Gastroesophageal sphincter (tissue), 4 donors: ENCODE measurements around the gene OPRL1. TPM values are rescaled to one million over a fixed set of nuclear protein-coding genes. Genes with fewer than 3 reads are reported as not detected.
A peak's percentile ranks its signal among the peaks of the same experiment; 100 is the strongest.

ENCODE experiments used
- ATAC-seq: fragments of 150-250 bp; one replicate; pipeline ENCODE4 v1.9.1; 2016; ENCODE audit warnings: mild to moderate bottlenecking, moderate library complexity
- H3K27ac ChIP-seq, 4 donors: fragments of 200-600 bp; sonication (generic) in 3 of 4; 1 replicate in 3 of 4; 2 replicates in 1 of 4; pipeline ENCODE4 v1.5.1; 2016 to 2019
- H3K27me3 ChIP-seq: fragments of 200-600 bp; sonication (generic); one replicate; pipeline ENCODE4 v1.5.1; 2019
- H3K36me3 ChIP-seq, 2 donors: fragments of 200-600 bp; sonication (generic); one replicate each; pipeline ENCODE4 v1.5.1; 2019; ENCODE audit warnings: control low read depth in 1 of 2
- H3K4me1 ChIP-seq, 3 donors: fragments of 200-600 bp; sonication (generic); 1 replicate in 2 of 3; 2 replicates in 1 of 3; pipeline ENCODE4 v1.5.1; 2016 to 2019; ENCODE audit warnings: control low read depth in 2 of 3
- H3K4me3 ChIP-seq, 2 donors: fragments of 200-600 bp; sonication (generic); one replicate each; pipeline ENCODE4 v1.5.1; 2019; ENCODE audit warnings: mild to moderate bottlenecking in 1 of 2, moderate library complexity in 1 of 2
- H3K9me3 ChIP-seq, 3 donors: fragments of 200-600 bp; sonication (generic); one replicate each; pipeline ENCODE4 v1.5.1; 2017 to 2019; ENCODE audit warnings: control low read depth in 2 of 3
- EP300 ChIP-seq: sonication (generic); formaldehyde crosslinking; IDR thresholded peaks from one replicate; pipeline ENCODE4 v1.6.1; 2017; ENCODE audit warnings: antibody characterized with exemption, mild to moderate bottlenecking
- POLR2A ChIP-seq, 2 donors: fragments of 450-650 bp; IDR thresholded peaks; one replicate each; pipeline ENCODE4 v1.6.1; 2017; ENCODE audit warnings: antibody characterized with exemption in 2 of 2, mild to moderate bottlenecking in 2 of 2, moderate library complexity in 1 of 2
- POLR2AphosphoS5 ChIP-seq: sonication (generic); formaldehyde crosslinking; IDR thresholded peaks from one replicate; pipeline ENCODE4 v1.6.1; 2017; ENCODE audit warnings: antibody characterized with exemption
- WGBS, 2 donors: methylation state at CpG; one replicate each; pipeline ENCODE4 v1.1.5; 2018; ENCODE audit warnings: low coverage in 1 of 2; 5-methylcytosine and 5-hydroxymethylcytosine counted together
- total RNA-seq, 4 donors: library from RNA; depleted of rRNA; stranded (reverse); fragments of >200 nt; gene quantifications; one replicate each; pipeline ENCODE4 v1.1.0, GENCODE V29; 2016
- TF ChIP-seq, protein P1 (sequence below), 4 experiments: fragments of 200-600 bp in 2 of 4; fragments of 450-650 bp in 2 of 4; sonication (generic) in 1 of 4; IDR thresholded peaks; one replicate each; pipeline ENCODE4 v1.5.1; 2017 to 2019; ENCODE audit warnings: antibody characterized with exemption in 4 of 4, mild to moderate bottlenecking in 2 of 4, moderate library complexity in 2 of 4

Gene OPRL1
- total RNA-seq, 4 donors from 2014 or later: 0.50 to 1.1 (median 0.66) TPM

DNA sequence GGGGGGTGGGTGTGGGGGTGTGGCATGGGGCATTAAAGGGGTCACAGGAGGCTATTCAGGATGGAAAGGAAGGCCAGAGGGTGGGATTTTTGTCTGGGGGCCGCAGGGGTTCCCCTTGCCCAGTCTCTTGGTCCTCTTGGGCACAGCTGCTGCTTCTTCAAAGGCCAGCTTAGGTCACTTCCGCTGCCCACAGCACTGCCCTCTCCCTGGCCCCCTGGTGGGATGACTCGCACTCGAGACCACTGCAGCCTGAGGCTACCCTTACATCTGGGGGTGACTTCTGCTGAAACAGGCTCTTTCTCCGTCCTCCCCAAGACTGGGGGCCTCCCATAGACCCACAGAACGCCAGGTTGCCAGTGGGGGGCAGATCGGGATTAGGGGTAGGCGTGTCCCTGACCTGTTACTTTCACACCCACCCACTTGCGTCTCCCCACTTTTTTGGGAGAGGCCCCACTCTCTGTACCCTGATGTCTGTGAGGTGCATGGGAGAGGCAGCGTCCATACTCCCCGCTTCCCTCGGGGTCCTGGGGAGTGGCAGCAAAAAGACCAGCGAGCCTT lies 3.0 kb downstream of the OPRL1 start:
- Histone ChIP-seq H3K27me3 (peaks cover 41% of the 10 kb centered on the region), H3K27ac (no peak overlapping the region), H3K4me1 (peaks cover 0 to 53% (median 25%) of the 10 kb centered on the region in 3 donors), H3K9me3 (peaks cover 0 to 3% (median 0%) of the 10 kb centered on the region in 3 donors), H3K36me3 (no peaks in the 10 kb centered on the region), H3K4me3 (peak overlapping the region in 1 of 2 donors; percentile 62)
- TF ChIP-seq POLR2AphosphoS5 (no peak), POLR2A (IDR thresholded peaks at IDR 0.05) (no peak), EP300 (no peak)
- TF ChIP-seq, protein P1, sequence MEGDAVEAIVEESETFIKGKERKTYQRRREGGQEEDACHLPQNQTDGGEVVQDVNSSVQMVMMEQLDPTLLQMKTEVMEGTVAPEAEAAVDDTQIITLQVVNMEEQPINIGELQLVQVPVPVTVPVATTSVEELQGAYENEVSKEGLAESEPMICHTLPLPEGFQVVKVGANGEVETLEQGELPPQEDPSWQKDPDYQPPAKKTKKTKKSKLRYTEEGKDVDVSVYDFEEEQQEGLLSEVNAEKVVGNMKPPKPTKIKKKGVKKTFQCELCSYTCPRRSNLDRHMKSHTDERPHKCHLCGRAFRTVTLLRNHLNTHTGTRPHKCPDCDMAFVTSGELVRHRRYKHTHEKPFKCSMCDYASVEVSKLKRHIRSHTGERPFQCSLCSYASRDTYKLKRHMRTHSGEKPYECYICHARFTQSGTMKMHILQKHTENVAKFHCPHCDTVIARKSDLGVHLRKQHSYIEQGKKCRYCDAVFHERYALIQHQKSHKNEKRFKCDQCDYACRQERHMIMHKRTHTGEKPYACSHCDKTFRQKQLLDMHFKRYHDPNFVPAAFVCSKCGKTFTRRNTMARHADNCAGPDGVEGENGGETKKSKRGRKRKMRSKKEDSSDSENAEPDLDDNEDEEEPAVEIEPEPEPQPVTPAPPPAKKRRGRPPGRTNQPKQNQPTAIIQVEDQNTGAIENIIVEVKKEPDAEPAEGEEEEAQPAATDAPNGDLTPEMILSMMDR (IDR thresholded peaks at IDR 0.05): no peak
- 30 to 60% methylated on average over 1 to 2 of the region's 13 CpGs for WGBS, 2 donors
- ATAC-seq: no peak

DNA sequence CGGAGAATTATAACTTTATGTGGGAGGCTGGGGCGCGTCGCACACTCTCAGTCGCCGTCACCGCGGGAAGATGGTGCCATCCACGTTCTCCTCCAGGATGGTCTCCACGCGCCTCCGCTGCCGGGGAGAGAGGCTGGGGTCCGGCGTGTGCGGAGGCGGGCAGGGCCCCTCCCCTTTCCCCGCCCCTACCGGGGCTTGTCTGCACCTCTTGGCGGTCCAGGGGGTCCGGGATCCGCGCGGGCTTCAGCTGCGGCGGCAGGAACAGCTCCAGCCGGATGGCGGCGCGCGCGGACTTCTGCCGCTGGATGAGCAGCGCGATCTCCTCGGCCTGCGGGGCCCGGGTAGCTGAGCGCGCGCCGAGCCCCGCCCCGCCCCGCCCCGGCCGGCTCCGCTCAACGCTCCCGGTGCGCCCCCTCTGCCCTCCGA lies 3.5 kb downstream of the OPRL1 start:
- peaks cover 0 to 48% (median 20%) of the 10 kb centered on the region in 3 donors for H3K4me1 ChIP-seq
- H3K36me3 ChIP-seq: no peaks in the 10 kb centered on the region
- peaks cover 46% of the 10 kb centered on the region for H3K27me3 ChIP-seq
- WGBS, 2 donors: no CpG with 5 or more reads among the region's 52 CpGs
- TF ChIP-seq, protein P1 (IDR thresholded peaks at IDR 0.05): peak in 3 of 4 experiments; percentile 59 to 85 (median 61)
- TF ChIP-seq POLR2AphosphoS5: no peak
- peaks cover 0 to 3% (median 0%) of the 10 kb centered on the region in 3 donors for H3K9me3 ChIP-seq
- peak; percentile 49 for ATAC-seq
- H3K27ac ChIP-seq: no peak overlapping the region
- H3K4me3 ChIP-seq: peak overlapping the region; percentile 23 to 62

DNA sequence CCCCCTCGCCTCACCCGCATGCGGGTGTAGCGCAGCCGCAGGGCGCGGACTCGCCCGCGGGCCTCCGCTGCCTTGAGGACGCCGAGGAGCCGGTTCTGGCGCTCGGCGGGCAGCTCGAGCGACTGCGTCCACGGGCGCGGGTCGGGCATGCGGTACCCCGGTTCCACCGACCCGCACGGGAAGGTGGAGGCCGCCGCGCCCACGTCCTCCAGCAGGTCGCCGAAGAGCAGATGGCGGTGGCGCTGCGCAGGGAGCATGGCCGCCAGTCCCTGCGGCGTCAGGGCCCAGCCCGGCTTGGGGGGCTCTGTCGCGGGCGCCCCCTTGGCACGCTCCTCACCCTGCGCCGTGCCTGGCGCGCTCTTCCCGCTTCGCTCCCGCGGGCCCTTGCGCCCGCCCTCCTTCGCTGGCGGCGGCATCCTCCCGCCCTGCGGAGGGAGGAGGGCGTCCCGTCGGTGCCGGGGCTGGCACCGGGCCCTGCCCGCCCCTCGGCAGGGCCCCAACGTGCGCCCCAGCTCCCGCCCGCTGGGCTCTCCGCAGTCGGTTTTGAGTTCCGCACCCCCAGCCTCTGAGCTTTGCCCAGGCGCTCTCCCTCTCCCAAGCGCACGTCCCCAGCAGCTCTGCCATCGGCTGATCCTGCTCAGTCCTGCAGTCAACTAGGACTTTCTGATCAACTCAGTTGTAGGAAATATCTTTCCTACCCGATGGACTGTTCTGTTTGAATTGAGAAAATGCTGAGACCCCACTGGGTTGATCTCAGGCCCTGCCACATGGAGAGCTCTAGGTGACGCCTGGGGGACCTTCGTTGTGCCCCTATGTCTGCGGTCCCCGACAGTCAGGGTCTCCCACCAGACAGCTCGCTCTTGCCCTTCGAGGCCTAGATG lies 4.2 kb downstream of the OPRL1 start, which contains the start of gene LKAAEAR1:
LKAAEAR1 (minus strand) TSS at position 595 of the 881 bp plus-strand sequence; CDS start at position 416, 179 bp downstream.
- Histone ChIP-seq H3K27ac (no peak within 1 kb of the TSS), H3K27me3 (peaks cover 53% of the 10 kb centered on the region), H3K4me3 (peak within 1 kb of the TSS; percentile 23 to 62), H3K36me3 (no peaks in the 10 kb centered on the region), H3K9me3 (peaks cover 0 to 3% (median 0%) of the 10 kb centered on the region in 3 donors), H3K4me1 (peaks cover 0 to 42% (median 13%) of the 10 kb centered on the region in 3 donors)
- ATAC-seq: no peak
- 0% methylated on average over 3 of the region's 86 CpGs; no CpG with 5 or more reads in 1 of the 2 donors for WGBS, 2 donors
- peak in 1 of 2 donors; percentile 6 for TF ChIP-seq POLR2A (IDR thresholded peaks at IDR 0.05)
- TF ChIP-seq, protein P1 (IDR thresholded peaks at IDR 0.05): no peak

DNA sequence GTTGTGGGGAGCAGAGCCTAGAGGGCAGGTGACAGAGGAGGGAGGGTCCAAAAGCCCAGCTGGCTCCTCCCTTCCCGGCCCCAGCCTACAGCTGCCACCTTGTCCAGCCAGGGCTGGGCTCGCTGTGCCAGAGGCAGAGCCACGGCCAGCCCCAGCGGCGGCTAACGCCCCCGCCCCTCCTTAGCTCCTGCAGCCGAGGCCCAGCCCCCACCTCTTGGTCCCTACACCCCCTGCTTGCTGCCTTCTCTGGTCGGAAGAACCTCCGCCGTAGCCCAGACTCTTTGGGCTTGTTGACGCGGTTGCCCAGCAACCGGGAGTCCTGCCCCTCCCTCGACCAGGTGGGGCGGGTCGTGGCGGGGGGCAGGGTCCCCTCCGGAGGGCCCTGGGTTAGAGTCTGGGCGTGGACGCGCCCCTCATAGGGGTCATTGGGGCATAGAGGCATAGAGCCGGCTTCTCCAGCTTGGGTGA lies 4.8 kb downstream of the OPRL1 start:
- H3K4me3 ChIP-seq: no peak overlapping the region
- H3K36me3 ChIP-seq: no peaks in the 10 kb centered on the region

More for the DNA sequence above, 4.8 kb downstream of the OPRL1 start:
- Histone ChIP-seq H3K27me3 (peaks cover 59% of the 10 kb centered on the region), H3K4me1 (peaks cover 0 to 36% (median 10%) of the 10 kb centered on the region in 3 donors), H3K9me3 (peaks cover 0 to 3% (median 0%) of the 10 kb centered on the region in 3 donors), H3K27ac (no peak overlapping the region)
- no peak for ATAC-seq
- no CpG with 5 or more reads among the region's 23 CpGs for WGBS, 2 donors
- TF ChIP-seq, protein P1 (IDR thresholded peaks at IDR 0.05): no peak
- TF ChIP-seq POLR2AphosphoS5: no peak
- no peak for TF ChIP-seq EP300
- no peak for TF ChIP-seq POLR2A (IDR thresholded peaks at IDR 0.05)
